CD4-positive, alpha-beta T cell treated with Interleukin-21 for 1 hour (primary cell): ENCODE results near the gene MAF.
A peak's percentile ranks its signal among the peaks of the same experiment; 100 is the strongest.

Experiments used
- DNase-seq: peaks from one replicate; pipeline ENCODE4 v3.0.0-alpha.2; 2020

Gene MAF

GRCh38 chr16:79600638-79601091, at the start of gene MAF:
Gene MAF (minus strand): TSS chr16:79600737. CDS start chr16:79599902, 835 bp downstream.
- DNase-seq: peak; percentile 95

- no peak for DNase-seq
These were observed 48.3 kb upstream of the MAF start for GRCh38 chr16:79648826-79649225.

DNA sequence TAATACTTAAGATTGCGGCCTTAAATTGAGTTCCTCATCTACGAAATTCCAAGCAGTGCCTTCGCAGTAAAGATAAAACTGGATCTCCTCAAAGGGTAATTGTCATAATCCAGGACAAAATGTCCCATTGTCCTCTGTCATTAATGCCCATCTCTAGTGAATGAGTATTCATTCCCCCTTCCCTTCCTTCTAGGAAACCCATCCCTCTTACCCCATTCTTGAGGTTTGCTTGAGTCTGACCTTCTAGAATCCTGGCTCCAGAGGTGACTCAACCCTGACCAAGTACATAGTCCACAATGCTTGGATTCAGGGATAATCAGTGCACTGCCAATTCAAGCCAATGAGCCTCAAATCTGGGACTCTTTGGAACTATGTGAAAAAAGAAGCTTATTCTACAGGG, 47.0 kb upstream of the MAF start:
- no peak for DNase-seq

DNA sequence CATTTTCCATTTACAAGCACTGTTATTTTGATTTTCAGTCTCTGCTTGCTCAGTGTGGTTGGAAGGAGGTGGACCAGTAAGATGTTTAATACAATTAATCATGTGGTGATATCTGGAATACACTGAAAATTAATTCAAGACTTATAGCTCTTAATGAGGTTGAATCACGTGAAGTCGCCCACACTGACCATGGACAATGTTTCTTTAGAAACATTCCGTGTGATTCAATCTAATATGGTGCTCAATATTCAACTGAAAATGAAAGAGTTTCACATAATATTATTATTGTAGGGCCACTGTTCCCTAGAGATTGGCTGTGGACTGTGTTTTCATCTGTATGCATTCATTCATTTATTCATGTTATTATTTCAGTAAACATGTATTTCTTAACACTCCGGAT, 45.2 kb upstream of the MAF start:
- DNase-seq: no peak

GRCh38 chr16:79644971-79645667, 44.6 kb upstream of the MAF start:
- no peak for DNase-seq

GRCh38 chr16:79642652-79643051, 42.1 kb upstream of the MAF start:
- DNase-seq: no peak

GRCh38 chr16:79640513-79641360, 40.2 kb upstream of the MAF start:
- peak; percentile 39 for DNase-seq

GRCh38 chr16:79639576-79640311, 39.2 kb upstream of the MAF start:
- DNase-seq: peak; percentile 28

GRCh38 chr16:79638386-79638785, 37.8 kb upstream of the MAF start:
- DNase-seq: no peak

- DNase-seq: no peak
These were observed 35.0 kb upstream of the MAF start for GRCh38 chr16:79635488-79635887.

- DNase-seq: no peak
These were observed 33.8 kb upstream of the MAF start for GRCh38 chr16:79634298-79634697.

- no peak for DNase-seq
These were observed 31.8 kb upstream of the MAF start for GRCh38 chr16:79632289-79632688.

GRCh38 chr16:79628988-79629387, 28.5 kb upstream of the MAF start:
- DNase-seq: no peak

DNA sequence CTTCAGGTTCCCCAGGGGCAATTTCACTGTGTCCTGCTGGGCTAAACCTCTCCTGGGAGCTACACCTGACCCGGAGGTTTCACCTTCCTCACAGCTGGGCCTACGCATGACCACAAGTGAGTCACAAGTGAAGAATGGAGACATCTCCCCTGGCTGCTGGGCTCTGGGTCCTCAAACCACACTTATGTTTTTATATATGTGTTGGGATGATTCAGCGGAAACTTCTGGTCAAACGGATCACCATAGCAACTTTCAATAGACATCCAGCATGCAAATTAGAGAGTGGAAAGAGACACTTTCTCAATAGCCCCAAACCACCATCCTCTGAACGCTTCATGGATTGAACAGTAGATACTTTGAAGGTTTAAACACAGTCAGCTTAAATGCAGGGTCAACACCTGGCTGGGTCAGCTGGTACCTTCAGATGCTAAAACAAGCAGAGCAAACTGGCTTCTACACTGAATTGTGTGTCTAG, 28.0 kb upstream of the MAF start:
- DNase-seq: peak; percentile 37

- DNase-seq: no peak
These were observed 26.6 kb upstream of the MAF start for GRCh38 chr16:79627092-79627491.

GRCh38 chr16:79625738-79626137, 25.2 kb upstream of the MAF start:
- no peak for DNase-seq

DNA sequence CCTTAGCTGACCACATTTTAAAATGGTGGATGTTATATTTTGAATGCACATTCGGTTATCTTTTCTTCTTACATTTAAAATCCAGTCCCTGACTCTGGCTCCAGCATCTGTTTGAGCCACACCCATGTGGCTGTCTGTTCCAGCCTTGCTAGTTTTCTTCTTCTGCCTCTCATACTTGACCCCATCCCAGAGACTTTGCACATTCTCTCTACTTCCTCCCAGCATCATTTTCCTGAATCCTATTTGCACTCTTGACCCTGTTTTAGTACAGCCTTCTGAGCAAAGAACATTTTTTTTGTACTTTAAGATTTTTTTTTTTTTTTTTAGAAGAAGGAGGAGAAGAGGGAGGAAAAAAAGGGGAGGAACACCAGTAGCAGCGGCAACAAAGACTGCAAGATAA, 23.3 kb upstream of the MAF start:
- DNase-seq: no peak

- DNase-seq: no peak
These were observed 22.5 kb upstream of the MAF start for GRCh38 chr16:79623062-79623461.

GRCh38 chr16:79621027-79621426, 20.5 kb upstream of the MAF start:
- no peak for DNase-seq

- DNase-seq: no peak
These were observed 18.1 kb upstream of the MAF start for GRCh38 chr16:79618692-79619050.

DNA sequence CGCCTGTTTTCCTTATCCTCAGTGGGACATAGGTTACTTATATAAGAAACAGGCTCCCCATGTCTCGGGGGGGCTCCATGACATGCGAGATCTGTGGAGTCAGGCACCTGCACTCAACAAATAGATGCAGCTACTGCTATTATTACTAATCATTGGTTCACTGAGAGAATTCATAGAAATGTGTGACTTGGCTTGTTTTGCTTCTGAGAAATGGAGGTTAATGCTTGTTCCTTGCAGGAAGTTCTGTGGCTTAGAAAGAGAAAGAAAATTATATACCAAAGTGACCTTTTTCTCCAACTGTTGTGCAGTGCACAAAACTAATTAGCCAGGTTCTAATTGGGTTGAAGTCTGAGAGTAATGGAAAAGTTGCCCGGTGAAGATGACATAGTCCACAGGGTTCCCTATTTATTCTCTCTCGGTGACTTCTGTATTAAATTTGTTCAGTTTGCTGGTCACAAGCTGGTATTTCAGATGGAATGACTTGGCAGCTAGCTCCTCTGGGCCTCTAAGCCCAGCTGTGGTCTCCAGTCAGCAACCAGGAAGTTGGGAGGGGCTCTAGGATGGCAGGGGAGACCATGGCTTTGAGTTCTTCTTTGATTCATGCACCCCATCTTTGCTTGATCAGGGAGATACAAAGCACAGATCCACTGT, 17.6 kb upstream of the MAF start:
- no peak for DNase-seq

DNA sequence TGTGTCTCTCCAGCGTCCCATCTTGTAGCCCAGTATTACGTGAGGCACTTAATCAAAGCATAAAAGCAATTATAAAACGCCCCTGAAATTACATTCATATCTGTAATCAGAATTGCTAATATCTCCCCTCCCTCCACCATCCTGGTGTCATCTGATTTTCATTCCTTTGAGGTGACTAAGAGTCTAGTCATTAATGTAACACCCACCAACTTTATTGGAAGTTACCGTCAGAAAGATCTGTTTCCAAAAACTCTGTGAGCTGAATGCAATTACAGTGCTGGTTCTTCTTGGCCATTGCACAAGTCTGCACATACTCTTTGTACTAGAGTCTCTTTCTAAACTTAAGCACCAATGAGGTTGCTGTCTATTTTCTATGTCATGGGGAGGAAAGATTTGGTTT, 12.5 kb upstream of the MAF start:
- no peak for DNase-seq

DNA sequence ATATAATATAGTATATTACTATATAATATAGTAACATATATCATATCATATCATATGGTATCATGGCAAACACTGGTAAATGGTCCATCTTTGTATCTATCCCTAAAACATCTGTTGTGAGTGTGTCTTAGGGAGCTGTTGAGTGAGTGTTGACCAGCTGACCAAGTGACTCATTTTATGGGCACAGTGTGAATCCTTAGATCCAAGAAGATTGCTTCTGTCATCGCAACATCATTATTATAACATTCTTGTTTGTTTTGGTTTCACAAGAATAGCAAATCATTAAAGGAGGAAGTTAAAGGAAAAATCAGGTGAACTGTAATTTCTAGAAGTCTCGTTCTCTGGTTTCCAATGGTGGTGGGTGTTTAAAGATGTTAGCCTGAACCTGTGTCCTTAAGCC, 11.7 kb upstream of the MAF start:
- no peak for DNase-seq
